HTERT RPE-1 (cell line): Measurements from ENCODE around the gene ACOT11.

Source experiments
- in situ Hi-C: fragments of 300-500 bp; cut with MboI; formaldehyde crosslinking; loops from 4 replicates; pipeline ENCODE4 v1.14.3; 2020; ENCODE audit warnings: low sequenced_read_pairs

ACOT11 gene

DNA sequence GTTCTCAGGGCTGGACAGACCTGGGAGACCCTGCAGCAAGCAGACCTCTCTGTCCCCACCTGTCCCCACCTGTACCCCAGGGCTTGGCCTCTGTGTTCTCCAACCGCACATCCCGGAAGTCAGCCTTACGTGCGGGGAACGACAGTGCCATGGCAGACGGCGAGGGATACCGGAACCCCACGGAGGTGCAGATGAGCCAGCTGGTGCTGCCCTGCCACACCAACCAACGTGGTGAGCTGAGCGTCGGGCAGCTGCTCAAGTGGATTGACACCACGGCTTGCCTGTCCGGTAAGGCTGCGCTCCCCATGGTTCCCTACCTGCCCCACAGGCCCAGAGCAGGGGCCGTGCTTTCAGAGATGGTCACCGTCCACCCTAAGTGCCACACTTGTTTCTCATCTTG, 36.5 kb downstream of the ACOT11 start:
- in situ Hi-C loops, result no loop called here

DNA sequence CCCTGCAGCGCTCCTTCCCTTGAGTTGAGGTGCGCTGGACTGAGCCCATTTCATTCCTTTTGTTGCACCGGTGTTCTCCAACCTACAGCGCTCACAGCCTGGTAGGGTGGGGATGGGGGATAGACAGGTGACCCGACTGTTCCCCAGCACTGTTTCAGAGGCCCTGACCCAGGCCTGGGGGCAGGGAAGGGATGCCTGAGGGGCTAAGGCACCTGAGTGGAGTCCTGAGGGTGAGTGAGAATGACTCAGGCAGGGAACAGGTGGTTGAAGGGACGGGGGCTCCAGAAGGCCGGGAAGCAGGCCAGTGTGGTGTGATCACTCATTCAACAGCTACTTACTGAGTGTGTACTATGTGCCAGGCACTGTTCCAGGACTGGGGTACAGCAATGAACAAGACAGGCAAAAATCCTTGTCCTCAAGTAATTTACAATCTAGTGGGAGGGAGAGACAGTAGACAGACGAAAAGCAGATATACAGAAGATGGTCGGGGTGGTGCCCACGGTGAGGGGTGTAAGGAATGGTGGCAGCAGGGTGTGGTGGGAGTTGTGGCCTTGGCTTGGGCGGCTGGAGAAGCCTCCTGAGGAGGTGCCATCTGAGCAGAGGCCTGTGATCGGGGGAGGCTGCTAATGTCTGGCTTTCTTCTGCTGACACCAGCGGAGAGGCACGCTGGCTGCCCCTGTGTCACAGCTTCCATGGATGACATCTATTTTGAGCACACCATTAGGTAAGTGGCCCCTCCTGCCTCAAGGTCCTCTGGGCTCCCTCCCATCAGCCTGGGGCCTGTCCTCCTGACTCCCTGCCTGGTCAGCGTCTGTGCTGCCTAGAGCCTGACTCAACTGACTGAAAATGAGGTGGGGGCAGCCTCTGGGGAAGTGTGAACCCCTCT, 37.4 kb downstream of the ACOT11 start:
- in situ Hi-C loops, result no loop called here

DNA sequence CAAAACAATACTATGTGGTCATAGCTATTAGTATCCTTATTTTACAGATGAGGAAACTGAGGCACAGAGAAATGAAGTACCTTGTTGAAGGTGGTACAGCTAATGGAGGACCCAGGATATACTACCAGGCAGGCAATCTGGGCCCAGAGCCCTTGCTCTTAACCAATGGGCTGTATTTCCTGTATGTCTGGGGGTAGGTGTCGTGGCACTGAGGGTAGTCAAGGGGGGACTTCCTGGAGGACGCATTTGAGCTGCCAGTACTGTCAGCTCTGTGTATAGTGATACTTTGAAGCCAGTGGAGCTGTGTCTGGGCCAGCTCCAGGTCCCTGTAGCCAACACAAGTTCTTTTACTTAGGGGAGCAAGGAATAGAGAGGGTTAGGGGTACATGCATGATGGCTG, 40.3 kb downstream of the ACOT11 start:
- in situ Hi-C loops, result no loop called here

DNA sequence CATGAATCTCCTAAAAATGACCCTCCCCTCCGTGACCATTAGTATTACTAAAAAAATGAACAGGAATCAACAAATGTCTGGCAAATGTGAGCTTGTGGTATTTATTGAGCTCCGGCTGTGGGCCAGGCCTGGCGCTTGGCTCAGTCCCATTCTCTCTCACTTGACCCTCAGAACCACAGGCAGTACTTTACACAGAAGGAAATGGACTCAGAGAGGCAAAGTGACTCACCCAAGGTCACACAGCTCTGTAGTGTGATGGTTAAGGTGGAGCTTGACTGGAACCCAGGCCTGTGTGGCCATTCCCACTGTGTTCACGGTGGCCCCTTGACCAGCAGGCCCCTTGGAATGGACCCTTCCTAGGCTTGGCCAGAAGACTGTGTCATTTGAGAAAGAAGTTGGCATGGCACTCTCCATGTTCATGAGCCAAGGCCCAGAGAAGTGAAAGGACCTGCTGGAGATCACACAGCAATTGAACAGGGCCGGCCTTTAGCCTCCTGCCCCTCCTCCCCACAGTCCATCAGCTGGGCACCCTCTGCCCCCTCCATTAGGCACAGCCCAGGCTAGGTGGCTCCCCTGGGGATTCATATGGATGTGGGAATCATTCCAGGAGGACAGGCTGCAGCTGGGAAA, 43.2 kb downstream of the ACOT11 start:
- in situ Hi-C loops, result no loop called here

DNA sequence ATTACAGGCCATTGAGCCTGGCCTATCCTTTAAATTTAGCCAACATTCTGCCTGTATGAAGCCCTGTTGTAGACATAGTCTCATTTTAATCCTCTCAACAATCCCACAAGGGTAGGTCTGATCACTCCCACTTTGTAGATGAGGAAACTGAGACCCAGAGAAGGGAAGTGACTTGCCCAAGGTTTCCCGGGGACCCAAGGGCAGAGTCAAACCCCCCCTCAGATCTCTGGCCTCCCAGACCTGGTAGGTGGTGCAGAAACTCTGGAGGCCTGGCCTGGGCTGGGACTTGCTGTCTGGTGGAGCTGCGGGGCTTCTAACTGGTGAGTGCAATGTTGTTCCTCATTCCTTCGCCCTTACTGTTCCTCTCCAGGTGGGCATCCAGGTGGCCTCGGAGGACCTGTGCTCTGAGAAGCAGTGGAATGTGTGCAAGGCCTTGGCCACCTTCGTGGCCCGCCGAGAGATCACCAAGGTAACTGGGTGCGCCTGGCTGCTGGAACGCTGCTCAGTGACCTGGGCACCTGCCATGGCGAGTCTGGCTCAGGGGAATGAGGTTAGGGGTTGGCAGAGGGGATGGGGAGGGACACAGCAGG, 45.6 kb downstream of the ACOT11 start:
- in situ Hi-C loops, result no loop called here

DNA sequence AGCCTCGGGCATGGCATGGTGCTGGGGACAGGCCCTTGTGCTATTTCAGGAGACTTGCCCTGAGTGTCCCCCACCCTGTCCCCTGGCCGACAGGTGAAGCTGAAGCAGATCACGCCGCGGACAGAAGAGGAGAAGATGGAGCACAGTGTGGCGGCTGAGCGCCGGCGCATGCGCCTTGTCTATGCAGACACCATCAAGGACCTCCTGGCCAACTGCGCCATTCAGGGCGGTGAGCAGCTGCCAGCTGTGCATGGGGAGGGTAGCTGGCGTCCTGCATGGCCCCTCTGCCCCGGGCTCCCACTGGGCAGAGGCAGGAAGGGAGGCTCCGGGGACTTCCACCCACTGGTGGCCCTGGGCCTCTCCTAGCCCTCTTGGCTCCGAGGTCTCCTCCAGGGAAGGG, 46.4 kb downstream of the ACOT11 start:
- in situ Hi-C loops, result no loop called here

DNA sequence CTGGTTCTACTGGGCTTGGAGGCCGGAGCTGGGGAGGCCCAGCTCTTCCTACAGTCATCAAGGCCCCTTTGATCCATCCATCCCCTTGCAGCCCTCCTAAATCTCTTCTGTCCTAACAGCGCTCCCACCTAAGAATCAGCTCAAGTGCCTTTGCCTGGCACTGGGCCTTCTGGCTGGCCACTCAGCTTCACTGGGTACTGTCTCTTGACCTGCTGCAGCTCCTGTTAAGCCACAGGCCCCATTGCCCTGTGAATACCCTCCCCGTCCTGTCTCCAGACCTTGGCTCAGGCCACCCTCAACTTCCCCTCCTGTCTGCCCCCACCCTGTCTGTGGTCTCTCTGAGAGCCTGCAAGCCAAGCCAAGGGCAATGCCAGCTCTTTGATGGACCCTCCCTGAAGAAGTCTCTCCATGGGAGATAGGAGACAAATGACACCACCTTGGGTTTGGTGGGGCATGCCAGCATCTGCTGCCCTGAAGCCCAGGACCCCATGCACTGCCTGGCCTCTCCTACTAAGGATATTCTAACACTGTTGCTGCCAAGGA, 48.0 kb downstream of the ACOT11 start:
- in situ Hi-C loops, result no loop called here

DNA sequence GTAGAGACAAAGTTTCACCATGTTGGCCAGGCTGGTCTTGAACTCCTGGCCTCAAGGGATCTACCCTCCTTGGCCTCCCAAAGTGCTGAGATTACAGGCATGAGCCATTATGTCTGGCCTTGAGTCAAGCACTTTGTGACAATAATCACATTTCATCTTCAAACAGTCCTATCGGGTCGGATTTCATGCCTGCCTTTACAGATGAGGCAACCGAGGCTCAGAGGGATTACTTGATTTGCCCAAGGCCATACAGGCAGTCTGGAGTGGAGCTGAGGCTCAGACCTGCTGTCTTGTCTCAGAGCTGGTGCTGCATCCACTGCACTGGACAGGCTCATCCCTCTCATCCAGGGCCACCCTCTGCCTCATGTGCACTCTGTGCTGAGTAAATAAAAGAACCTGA, 48.7 kb downstream of the ACOT11 start:
- in situ Hi-C loops, result no loop called here

DNA sequence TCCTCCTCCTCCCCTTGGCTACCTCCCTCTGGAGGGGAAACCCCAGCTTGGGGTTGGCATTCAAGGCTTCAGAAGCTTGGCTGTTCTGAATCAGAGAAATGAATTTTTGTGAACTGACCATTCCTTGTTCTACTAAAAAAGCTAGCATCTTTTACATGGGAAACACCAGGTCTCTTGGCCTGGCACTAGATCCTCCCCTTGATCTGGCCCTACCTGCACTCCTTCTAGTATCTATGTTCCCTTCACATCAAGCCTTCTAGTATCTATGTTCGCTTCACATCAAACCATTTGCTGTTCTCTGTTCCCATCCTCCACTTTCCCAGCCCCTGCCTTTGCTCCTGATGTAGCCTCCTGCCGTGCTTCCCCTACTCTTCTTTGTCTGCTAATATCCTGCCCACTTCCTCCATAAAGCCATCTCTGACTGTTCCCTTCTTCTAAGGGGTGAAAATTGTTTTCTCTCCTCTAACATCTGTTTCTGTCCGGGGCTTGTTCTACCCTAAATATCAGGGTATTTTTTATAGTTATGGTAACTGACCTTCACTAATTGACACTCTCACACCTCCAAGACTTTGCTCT, 49.5 kb downstream of the ACOT11 start:
- in situ Hi-C loops, result no loop called here

DNA sequence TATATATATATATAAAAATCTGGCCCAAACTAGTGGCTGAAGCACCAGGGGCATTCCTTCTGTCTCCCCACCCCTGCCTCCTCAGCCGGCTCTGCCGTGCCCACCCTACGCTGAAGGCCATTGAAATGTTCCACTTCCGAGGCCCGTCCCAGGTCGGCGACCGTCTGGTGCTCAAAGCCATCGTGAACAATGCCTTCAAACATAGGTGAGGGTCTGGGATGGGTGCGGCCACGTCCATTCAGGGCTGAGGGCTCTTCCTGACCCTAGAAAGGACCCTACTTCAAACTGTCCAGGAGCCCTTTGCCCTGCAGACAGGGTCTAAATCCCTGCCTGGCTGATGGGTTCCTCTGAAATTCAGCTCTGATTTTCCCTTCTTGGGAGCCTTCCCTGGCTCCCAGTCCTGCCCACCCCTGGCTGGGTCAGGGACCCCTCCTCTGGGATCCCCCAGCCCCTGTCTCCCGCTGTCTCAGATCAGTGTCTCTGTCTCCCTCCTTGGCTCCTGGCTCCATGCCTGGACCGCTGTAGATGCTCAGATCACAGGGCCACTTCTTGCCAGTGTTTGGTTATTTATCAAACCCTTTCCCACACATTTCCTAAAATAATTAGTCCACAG, 51.3 kb downstream of the ACOT11 start:
- in situ Hi-C loops, result no loop called here

DNA sequence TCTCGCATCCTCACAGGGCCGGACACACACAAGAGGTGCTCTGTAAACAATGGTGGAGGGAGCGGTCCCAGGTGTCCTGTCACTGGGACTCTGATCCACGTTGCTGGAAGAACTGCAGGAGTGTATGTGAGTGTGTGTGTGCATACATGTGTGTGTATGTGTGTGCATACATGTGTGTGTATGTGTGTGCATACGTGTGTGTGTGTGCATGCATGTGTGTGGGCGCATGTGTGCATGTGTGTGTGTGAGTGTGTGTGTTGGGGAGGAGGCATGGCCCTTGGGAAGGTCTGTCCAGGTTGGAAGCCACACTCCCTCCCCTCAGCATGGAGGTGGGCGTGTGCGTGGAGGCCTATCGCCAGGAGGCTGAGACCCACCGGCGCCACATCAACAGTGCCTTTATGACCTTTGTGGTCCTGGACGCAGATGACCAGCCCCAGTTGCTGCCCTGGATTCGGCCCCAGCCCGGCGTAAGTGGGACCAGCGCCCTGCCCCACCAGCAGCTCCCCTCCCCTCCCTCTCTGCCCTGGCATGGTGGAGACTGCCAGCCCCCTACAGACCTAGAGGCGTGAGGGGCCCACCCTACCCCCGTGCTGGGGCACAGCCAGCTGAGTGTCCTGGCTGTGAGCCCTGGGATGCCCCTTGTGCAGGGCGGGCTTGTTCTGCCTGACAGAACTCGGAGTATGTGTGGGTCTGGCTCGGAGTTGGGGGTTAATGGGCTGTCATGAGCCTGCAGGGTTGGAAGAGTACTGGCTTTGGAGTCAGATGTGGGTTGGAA, 53.1 kb downstream of the ACOT11 start:
- in situ Hi-C loops, result no loop called here

DNA sequence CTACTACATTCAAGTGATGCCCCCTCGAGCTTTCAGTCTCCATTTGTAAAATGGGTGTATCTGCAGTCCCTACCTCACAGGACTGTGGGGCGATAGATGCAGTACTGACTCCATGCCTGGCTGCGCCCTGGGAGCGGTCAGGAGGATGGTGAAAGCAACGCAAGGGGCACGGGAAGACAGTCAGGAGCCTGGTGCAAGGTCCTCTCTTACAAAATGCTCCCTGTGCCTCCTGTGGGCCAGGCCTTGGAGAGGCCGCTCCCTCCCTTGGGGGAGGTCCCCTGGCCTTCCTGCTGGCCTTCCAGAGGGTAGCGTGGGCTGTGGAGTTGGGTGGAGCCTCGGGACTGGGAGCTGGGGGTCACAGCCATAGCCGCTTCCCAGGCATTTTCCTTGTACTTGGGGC, 53.7 kb downstream of the ACOT11 start:
- in situ Hi-C loops, result no loop called here

DNA sequence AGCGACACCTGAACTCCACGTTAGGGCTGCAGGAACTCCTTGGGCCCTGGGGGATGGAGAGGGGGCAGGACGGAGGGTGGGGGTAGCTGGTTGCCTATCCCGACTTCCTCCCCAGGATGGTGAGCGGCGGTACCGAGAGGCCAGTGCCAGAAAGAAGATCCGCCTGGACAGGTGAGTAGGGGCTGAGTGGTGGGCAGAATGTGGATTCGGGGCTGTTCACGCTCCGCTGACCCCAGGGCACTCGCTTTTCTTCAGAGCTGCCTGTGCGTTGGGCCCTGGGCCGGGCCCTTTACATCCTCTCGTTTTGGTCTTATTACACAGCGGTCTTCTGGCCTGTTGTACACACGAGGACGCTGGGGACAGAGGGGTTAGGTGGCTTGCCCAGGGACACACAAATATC, 54.5 kb downstream of the ACOT11 start:
- in situ Hi-C loops, result no loop called here

DNA sequence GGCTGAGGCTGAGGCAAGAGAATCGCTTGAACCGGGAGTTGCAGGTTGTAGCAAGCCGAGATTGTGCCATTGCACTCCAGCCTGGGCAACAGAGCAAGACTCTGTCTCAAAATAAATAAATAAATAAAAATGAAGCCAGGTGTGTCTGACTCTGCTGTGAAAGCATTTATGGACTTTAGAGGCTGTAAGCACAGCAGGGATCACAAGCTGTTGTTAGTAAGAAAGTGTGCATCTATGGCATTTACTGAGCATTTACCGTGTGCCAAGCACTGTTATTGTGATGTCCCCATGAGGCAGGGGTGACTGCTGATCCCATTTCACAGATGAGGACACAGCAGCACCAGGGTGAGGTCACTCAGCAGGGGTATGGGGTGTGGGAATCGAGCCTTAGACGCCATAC, 55.2 kb downstream of the ACOT11 start:
- in situ Hi-C loops, result no loop called here

DNA sequence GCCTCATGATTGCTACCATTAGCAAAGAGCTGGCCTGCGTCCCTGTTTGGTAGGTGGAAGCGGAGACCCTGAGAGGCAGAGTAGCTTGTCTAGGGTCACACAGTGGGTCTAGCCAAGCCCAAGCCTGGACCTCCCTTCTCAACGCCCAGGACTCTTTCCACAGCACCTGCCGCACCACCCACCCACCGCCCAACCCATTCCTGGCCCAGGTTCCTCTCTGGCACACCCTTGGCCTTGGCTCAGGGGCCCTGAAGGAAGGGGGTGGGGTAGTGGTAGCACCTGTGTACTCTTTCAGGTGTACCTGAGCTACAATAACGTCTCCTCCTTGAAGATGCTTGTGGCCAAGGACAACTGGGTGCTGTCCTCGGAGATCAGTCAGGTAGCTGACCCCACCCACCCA, 56.0 kb downstream of the ACOT11 start:
- in situ Hi-C loops, result no loop called here

DNA sequence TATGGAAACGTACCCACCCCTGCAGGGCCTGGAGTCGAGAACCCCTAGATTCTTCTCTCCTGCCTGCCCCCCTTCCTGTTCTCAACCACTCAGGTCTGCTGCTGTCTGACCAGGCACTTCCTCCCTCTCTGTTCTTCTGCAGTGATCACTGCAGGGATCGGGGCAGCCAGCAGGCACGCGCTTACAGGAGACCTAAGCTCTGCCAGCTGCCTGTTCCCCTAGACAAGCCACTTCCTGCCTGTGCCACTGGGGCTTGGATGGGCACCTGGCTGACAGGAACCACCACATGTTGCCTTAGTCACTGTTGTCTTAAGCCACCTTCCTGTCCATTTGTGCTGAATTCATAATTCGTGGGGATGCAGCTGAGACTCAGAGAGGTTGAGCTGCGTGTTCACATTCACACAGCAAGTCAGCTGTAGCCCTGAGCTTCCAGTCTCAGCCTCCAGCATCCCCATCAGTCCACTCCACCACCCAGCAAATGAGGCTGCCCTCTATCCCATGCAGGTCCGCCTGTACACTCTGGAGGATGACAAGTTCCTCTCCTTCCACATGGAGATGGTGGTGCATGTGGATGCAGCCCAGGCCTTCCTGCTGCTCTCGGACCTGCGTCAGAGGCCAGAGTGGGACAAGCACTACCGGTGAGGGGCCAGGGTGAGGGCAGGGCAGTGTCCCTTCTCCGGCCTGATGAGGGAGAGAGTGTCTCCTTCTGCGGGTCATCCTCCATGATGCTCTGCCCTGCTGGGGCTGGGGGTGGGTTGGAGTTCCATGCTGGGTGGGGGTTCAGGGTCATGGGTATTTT, 56.7 kb downstream of the ACOT11 start:
- in situ Hi-C loops, result no loop called here

DNA sequence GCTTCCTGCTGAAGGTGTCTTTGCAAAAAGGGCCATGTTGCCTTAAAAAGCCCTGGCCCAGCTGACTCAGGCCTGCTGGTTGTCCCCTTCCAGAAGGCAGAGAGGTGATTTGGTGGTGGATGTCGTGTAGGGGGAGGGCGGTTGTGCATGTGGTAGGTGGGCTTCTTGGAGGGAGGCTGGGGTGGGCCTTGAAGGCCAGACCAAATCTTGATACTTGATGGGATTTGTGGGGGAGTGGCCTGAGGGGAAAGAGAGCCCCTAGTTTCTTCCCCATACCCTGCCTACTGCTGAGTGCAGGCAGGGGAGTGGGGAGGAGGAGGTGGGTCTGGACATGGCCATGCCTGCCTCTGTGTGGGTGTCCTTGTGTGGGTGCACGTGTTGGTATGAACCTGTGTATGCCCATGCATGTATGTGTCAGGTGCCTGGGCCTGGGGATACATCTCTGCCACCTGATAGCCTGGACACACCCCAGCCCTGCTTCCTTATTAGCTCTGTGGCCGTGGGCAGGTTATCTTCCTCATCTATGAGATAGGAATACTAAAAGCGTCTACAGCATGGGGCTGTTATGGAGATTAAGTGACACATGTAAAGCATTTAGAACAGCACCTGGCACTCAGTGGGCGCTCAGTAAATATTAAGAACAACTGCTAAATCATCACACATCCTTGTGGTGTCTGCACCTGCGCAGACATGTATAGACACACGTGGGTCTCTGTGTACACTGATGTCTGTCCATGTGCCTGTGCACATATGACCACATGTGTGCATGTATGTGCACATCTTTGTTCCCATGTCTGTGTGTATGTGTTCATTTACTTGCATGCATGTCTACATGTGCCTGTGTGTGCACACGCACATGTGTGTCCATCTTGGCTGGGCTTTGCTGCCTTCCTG, 58.3 kb downstream of the ACOT11 start:
- in situ Hi-C loops, result no loop called here

DNA sequence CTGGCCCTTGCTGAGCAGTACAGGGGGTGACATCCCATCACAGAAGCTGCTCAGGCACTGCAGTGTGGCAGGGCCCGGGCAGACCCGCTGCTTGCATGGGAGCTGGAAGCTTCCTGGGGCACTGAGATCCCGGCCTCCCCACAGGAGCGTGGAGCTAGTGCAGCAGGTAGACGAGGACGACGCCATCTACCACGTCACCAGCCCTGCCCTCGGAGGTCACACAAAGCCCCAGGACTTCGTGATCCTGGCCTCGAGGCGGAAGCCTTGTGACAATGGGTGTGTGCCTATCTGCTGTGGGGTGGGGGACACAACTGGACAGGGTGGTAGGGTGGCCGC, 58.9 kb downstream of the ACOT11 start:
- in situ Hi-C loops, result no loop called here
